HEK293 (cell line): Measurements from ENCODE around the gene ZCCHC10.
"Not testable (repeated sequence)": the region's sequence is repeated elsewhere in the genome, so short reads cannot be mapped to it uniquely, and the experiment has no call there.

Experiments
- CTCF ChIA-PET: fragments of 350-600 bp; formaldehyde crosslinking; extraction: SDS; loops from one replicate; lab custom pipeline; 2021; ENCODE audit warnings: antibody characterized with exemption; lab: Yijun Ruan, JAX
- POLR2A ChIA-PET: fragments of 300-600 bp; formaldehyde crosslinking; extraction: SDS; loops from one replicate; lab custom pipeline; 2020; ENCODE audit warnings: antibody characterized with exemption, inconsistent platforms; lab: Yijun Ruan, JAX
- H3K27ac ChIP-seq: fragments of 200-500 bp; sonication (Bioruptor generic); 2 replicates; pipeline ENCODE4 v1.5.1; 2014; ENCODE audit warnings: low read depth, low read length, control low read depth, inconsistent platforms; ENCODE audit errors: extremely low read depth
- H3K36me3 ChIP-seq, 2 experiments: fragments of 200-500 bp in 1 of 2; sonication (Bioruptor generic) in 1 of 2; 1 replicate in 1 of 2; 2 replicates in 1 of 2; pipeline ENCODE4 v1.5.1; 2014 to 2017; ENCODE audit warnings: inconsistent platforms in 2 of 2, low read length in 2 of 2; ENCODE audit not compliant: control insufficient read depth in 2 of 2, insufficient read depth in 1 of 2
- H3K4me1 ChIP-seq: fragments of 200-500 bp; sonication (Bioruptor generic); 2 replicates; pipeline ENCODE4 v1.5.1; 2014; ENCODE audit warnings: mild to moderate bottlenecking, low read length, inconsistent platforms; ENCODE audit not compliant: control insufficient read depth, insufficient read depth
- H3K4me3 ChIP-seq: 2 replicates; pipeline ENCODE4 v1.5.1; 2011; ENCODE audit warnings: low read depth, mild to moderate bottlenecking, control low read depth, low read length, moderate library complexity
- H3K9me3 ChIP-seq: fragments of 200-500 bp; sonication (Bioruptor generic); 2 replicates; pipeline ENCODE4 v1.5.1; 2014; ENCODE audit warnings: low read depth, low read length, inconsistent platforms; ENCODE audit not compliant: control insufficient read depth, insufficient read depth
- KLF8 ChIP-seq: fragments of 450-650 bp; formaldehyde crosslinking; IDR thresholded peaks from 2 replicates; pipeline ENCODE4 v1.5.1; 2016; ENCODE audit warnings: missing biosample characterization, missing genetic modification characterization
- KLF9 ChIP-seq: fragments of 450-650 bp; formaldehyde crosslinking; IDR thresholded peaks from 2 replicates; pipeline ENCODE4 v1.5.1; 2016; ENCODE audit warnings: missing biosample characterization, missing genetic modification characterization, low read depth
- OVOL3 ChIP-seq: fragments of 450-650 bp; formaldehyde crosslinking; IDR thresholded peaks from 2 replicates; pipeline ENCODE4 v1.5.1; 2016; ENCODE audit warnings: missing biosample characterization, missing genetic modification characterization
- SP2 ChIP-seq: fragments of 450-650 bp; formaldehyde crosslinking; IDR thresholded peaks from 2 replicates; pipeline ENCODE4 v1.5.1; 2016; ENCODE audit warnings: missing biosample characterization, missing genetic modification characterization
- SP3 ChIP-seq: fragments of 450-650 bp; formaldehyde crosslinking; IDR thresholded peaks from 2 replicates; pipeline ENCODE4 v1.5.1; 2016; ENCODE audit warnings: missing biosample characterization, missing genetic modification characterization
- YY2 ChIP-seq: fragments of 450-650 bp; formaldehyde crosslinking; IDR thresholded peaks from 2 replicates; pipeline ENCODE4 v1.5.1; 2016; ENCODE audit warnings: missing biosample characterization, missing genetic modification characterization
- ZBTB1 ChIP-seq: fragments of 450-650 bp; formaldehyde crosslinking; IDR thresholded peaks from 2 replicates; pipeline ENCODE4 v1.5.1; 2016; ENCODE audit warnings: missing biosample characterization, missing genetic modification characterization
- ZBTB20 ChIP-seq: fragments of 450-650 bp; formaldehyde crosslinking; IDR thresholded peaks from 2 replicates; pipeline ENCODE4 v1.5.1; 2016; ENCODE audit warnings: missing biosample characterization, missing genetic modification characterization
- ZBTB49 ChIP-seq: fragments of 450-650 bp; formaldehyde crosslinking; IDR thresholded peaks from 2 replicates; pipeline ENCODE4 v1.5.1; 2016; ENCODE audit warnings: missing biosample characterization, missing genetic modification characterization, low read depth
- ZFP69B ChIP-seq: fragments of 450-650 bp; formaldehyde crosslinking; IDR thresholded peaks from 2 replicates; pipeline ENCODE4 v1.5.1; 2016; ENCODE audit warnings: missing biosample characterization, missing genetic modification characterization
- ZNF121 ChIP-seq: fragments of 450-650 bp; formaldehyde crosslinking; IDR thresholded peaks from 2 replicates; pipeline ENCODE4 v1.5.1; 2016; ENCODE audit warnings: missing biosample characterization, missing genetic modification characterization
- ZNF146 ChIP-seq: fragments of 450-650 bp; formaldehyde crosslinking; IDR thresholded peaks from 2 replicates; pipeline ENCODE4 v1.5.1; 2016; ENCODE audit warnings: missing biosample characterization, missing genetic modification characterization
- ZNF239 ChIP-seq: fragments of 450-650 bp; formaldehyde crosslinking; IDR thresholded peaks from 2 replicates; pipeline ENCODE4 v1.5.1; 2016; ENCODE audit warnings: missing biosample characterization, missing genetic modification characterization
- ZNF24 ChIP-seq: fragments of 450-650 bp; formaldehyde crosslinking; IDR thresholded peaks from 2 replicates; pipeline ENCODE4 v1.5.1; 2016; ENCODE audit warnings: missing biosample characterization, missing genetic modification characterization
- ZNF449 ChIP-seq: fragments of 450-650 bp; formaldehyde crosslinking; IDR thresholded peaks from 2 replicates; pipeline ENCODE4 v1.5.1; 2017; ENCODE audit warnings: missing biosample characterization, mild to moderate bottlenecking, missing genetic modification characterization, moderate library complexity
- ZNF513 ChIP-seq: fragments of 450-650 bp; IDR thresholded peaks from 2 replicates; pipeline ENCODE4 v1.5.1; 2018; ENCODE audit warnings: missing biosample characterization, missing genetic modification characterization
- ZNF777 ChIP-seq: fragments of 450-650 bp; formaldehyde crosslinking; IDR thresholded peaks from 2 replicates; pipeline ENCODE4 v1.5.1; 2017; ENCODE audit warnings: missing biosample characterization, missing genetic modification characterization, borderline replicate concordance
- TF ChIP-seq, protein P1 (sequence below): fragments of 450-650 bp; formaldehyde crosslinking; conservative IDR thresholded peaks from 2 replicates; pipeline ENCODE4 v1.5.1; 2016; ENCODE audit warnings: low read depth, missing biosample characterization, missing genetic modification characterization
- TF ChIP-seq, protein P2 (sequence below): fragments of 450-650 bp; formaldehyde crosslinking; IDR thresholded peaks from 2 replicates; pipeline ENCODE4 v1.5.1; 2016; ENCODE audit warnings: missing biosample characterization, missing genetic modification characterization, low read depth

ZCCHC10 gene

GRCh38 chr5:133048993-133049725, 22.8 kb upstream of the ZCCHC10 start (continued):
- TF ChIP-seq, protein P1, sequence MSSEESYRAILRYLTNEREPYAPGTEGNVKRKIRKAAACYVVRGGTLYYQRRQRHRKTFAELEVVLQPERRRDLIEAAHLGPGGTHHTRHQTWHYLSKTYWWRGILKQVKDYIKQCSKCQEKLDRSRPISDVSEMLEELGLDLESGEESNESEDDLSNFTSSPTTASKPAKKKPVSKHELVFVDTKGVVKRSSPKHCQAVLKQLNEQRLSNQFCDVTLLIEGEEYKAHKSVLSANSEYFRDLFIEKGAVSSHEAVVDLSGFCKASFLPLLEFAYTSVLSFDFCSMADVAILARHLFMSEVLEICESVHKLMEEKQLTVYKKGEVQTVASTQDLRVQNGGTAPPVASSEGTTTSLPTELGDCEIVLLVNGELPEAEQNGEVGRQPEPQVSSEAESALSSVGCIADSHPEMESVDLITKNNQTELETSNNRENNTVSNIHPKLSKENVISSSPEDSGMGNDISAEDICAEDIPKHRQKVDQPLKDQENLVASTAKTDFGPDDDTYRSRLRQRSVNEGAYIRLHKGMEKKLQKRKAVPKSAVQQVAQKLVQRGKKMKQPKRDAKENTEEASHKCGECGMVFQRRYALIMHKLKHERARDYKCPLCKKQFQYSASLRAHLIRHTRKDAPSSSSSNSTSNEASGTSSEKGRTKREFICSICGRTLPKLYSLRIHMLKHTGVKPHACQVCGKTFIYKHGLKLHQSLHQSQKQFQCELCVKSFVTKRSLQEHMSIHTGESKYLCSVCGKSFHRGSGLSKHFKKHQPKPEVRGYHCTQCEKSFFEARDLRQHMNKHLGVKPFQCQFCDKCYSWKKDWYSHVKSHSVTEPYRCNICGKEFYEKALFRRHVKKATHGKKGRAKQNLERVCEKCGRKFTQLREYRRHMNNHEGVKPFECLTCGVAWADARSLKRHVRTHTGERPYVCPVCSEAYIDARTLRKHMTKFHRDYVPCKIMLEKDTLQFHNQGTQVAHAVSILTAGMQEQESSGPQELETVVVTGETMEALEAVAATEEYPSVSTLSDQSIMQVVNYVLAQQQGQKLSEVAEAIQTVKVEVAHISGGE (tag by site-specific recombination), result no peak
- no peak for TF ChIP-seq SP2 (tag by site-specific recombination)

DNA sequence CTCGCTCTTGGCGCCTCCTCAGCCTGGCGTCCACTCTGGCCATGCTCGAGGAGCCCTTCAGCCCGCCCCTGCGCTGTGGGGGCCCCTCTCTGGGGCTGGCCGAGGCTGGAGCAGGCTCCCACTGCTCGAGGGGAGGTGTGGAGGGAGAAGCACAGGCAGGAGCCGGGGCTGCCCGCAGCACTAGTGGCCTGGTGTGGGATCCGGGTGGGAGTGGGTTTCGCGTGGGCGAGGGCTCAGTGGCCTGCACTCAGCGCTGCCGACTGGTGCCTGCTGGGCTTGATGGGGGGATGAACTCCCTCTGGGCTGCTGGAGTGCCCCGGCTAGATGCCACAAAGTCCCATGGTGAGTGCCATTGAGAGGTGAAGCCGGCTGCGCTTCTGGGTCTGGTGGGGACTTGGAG, 21.1 kb upstream of the ZCCHC10 start:
- POLR2A ChIA-PET, result no interaction called here
- TF ChIP-seq ZNF777 (tag by site-specific recombination) (no peak), ZNF239 (tag by site-specific recombination) (no peak), SP3 (tag by site-specific recombination) (no peak), KLF9 (no peak)
- TF ChIP-seq, protein P2, sequence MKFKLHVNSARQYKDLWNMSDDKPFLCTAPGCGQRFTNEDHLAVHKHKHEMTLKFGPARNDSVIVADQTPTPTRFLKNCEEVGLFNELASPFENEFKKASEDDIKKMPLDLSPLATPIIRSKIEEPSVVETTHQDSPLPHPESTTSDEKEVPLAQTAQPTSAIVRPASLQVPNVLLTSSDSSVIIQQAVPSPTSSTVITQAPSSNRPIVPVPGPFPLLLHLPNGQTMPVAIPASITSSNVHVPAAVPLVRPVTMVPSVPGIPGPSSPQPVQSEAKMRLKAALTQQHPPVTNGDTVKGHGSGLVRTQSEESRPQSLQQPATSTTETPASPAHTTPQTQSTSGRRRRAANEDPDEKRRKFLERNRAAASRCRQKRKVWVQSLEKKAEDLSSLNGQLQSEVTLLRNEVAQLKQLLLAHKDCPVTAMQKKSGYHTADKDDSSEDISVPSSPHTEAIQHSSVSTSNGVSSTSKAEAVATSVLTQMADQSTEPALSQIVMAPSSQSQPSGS (tag by site-specific recombination), result no peak
- no peak overlapping the region for H3K27ac ChIP-seq
- H3K4me3 ChIP-seq, result no peak overlapping the region
- peaks cover 19% of the 10 kb centered on the region for H3K4me1 ChIP-seq
- H3K36me3 ChIP-seq, result no peaks in the 10 kb centered on the region
- CTCF ChIA-PET, result no interaction called here
- no peaks in the 10 kb centered on the region for H3K9me3 ChIP-seq

- H3K9me3 ChIP-seq, H3K27ac ChIP-seq, POLR2A ChIA-PET, H3K4me3 ChIP-seq, H3K36me3 ChIP-seq, CTCF ChIA-PET: not testable (repeated sequence)
- H3K4me1 ChIP-seq, result peaks cover 20% of the 10 kb centered on the region
- 0 out of 2 replicates have a peak, but pooled peaks have one; percentile 57 for TF ChIP-seq ZNF239 (tag by site-specific recombination)
These were observed 20.2 kb upstream of the ZCCHC10 start for GRCh38 chr5:133046560-133046959.

DNA sequence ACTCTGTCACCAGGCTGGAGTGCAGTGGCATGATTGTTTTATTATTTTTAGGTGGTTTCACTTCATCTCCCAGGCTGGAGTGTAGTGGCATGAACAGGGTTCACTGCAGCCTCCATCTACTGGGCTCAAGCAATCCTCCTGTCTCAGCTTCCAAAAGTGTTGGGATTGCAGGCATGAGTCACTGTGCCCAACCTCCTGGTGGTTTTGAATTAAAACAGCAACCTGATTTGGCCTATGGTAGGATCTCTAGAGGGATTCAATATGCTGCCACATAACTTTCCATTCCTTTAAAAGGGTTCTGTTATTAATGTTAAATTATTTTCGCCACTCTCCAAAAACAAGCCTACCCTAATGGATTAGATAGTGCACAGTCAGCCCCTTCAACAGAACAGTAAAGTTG, 15.6 kb upstream of the ZCCHC10 start:
- CTCF ChIA-PET, result interaction anchor here (0.7 kb wide), 1 partner anchor 71 kb away, joined by 3 read pairs; no protein-coding TSS in a partner anchor
- Histone ChIP-seq H3K27ac (no peak overlapping the region), H3K36me3 (no peaks in the 10 kb centered on the region), H3K4me1 (peaks cover 3% of the 10 kb centered on the region; the same call in 1 of the 2 replicates), H3K9me3 (no peaks in the 10 kb centered on the region), H3K4me3 (no peak overlapping the region)
- POLR2A ChIA-PET, result no interaction called here
- TF ChIP-seq ZBTB1 (tag by site-specific recombination), result no peak
- no peak for TF ChIP-seq ZNF146 (tag by site-specific recombination)
- TF ChIP-seq ZNF513 (tag by site-specific recombination), result no peak
- no peak for TF ChIP-seq ZBTB49 (tag by site-specific recombination)
- TF ChIP-seq ZNF121 (tag by site-specific recombination), result no peak
- no peak for TF ChIP-seq YY2 (tag by site-specific recombination)
- TF ChIP-seq OVOL3, result no peak
- 0 out of 2 replicates have a peak, but pooled peaks have one; percentile 15 for TF ChIP-seq ZBTB20 (tag by site-specific recombination)
- TF ChIP-seq KLF8 (tag by site-specific recombination), result no peak
- TF ChIP-seq ZNF24 (tag by site-specific recombination), result no peak
- peak; percentile 53; the same call in 1 of the 2 replicates for TF ChIP-seq ZNF449
- peak; percentile 31; the same call in 1 of the 2 replicates for TF ChIP-seq ZFP69B
